GM12892 (cell line): ENCODE data around the gene OR13C2.

Experiments used
- POLR2A ChIP-seq: IDR thresholded peaks from 2 replicates; pipeline ENCODE4 v1.6.1; 2011; ENCODE audit warnings: low read depth, low read length, control low read depth
- POLR2AphosphoS5 ChIP-seq: IDR thresholded peaks from 2 replicates; pipeline ENCODE4 v1.6.1; 2011; ENCODE audit warnings: low read depth, low read length, control low read depth
- TAF1 ChIP-seq: IDR thresholded peaks from 2 replicates; pipeline ENCODE4 v1.6.1; 2011; ENCODE audit warnings: low read depth, mild to moderate bottlenecking, control low read depth, low read length, borderline replicate concordance

- TF ChIP-seq POLR2A (no peak), POLR2AphosphoS5 (no peak), TAF1 (no peak)
Measured at GRCh38 chr9:104555521-104555920, 49.9 kb downstream of the OR13C2 start.
